Astrocyte (in vitro differentiated cells and primary cell): ENCODE results near the gene DGKZ. TPM values are rescaled to one million over a fixed set of nuclear protein-coding genes. Genes with fewer than 3 reads are reported as not detected.

ENCODE experiments used
- DNase-seq: peaks from one replicate; pipeline ENCODE4 v3.0.0-alpha.2; 2010; ENCODE audit warnings: low read depth
- FAIRE-seq: peaks from 2 replicates; lab custom pipeline; 2011; peaks lifted over from hg19 to GRCh38; lab: Jason Lieb, UNC
- H2AFZ ChIP-seq: 2 replicates; pipeline ENCODE4 v1.6.0; 2012; ENCODE audit warnings: low read depth, low read length, inconsistent platforms
- H3K27ac ChIP-seq: 2 replicates; pipeline ENCODE4 v1.5.1; 2011; ENCODE audit warnings: low read depth, low read length, inconsistent platforms
- H3K27me3 ChIP-seq: 2 replicates; pipeline ENCODE4 v1.6.0; 2011; ENCODE audit warnings: low read length, inconsistent platforms; ENCODE audit not compliant: insufficient read depth
- H3K36me3 ChIP-seq: 2 replicates; pipeline ENCODE4 v1.5.1; 2011; ENCODE audit warnings: low read length, inconsistent platforms; ENCODE audit not compliant: insufficient read depth
- H3K4me1 ChIP-seq: 2 replicates; pipeline ENCODE4 v1.5.1; 2011; ENCODE audit warnings: low read length, inconsistent platforms; ENCODE audit not compliant: insufficient read depth
- H3K4me2 ChIP-seq: 2 replicates; pipeline ENCODE4 v1.6.0; 2012; ENCODE audit warnings: low read length, inconsistent platforms
- H3K4me3 ChIP-seq: 2 replicates; pipeline ENCODE4 v1.5.1; 2011; ENCODE audit warnings: low read depth, mild to moderate bottlenecking, low read length, inconsistent platforms; ENCODE audit not compliant: insufficient read depth
- H3K79me2 ChIP-seq: 2 replicates; pipeline ENCODE4 v1.6.0; 2012; ENCODE audit warnings: mild to moderate bottlenecking, low read length, inconsistent platforms; ENCODE audit not compliant: insufficient read depth
- H3K9ac ChIP-seq: 2 replicates; pipeline ENCODE4 v1.6.0; 2012; ENCODE audit warnings: mild to moderate bottlenecking, low read length, inconsistent platforms
- H3K9me3 ChIP-seq: 2 replicates; pipeline ENCODE4 v1.5.1; 2012; ENCODE audit warnings: low read depth, mild to moderate bottlenecking, low read length, inconsistent platforms; ENCODE audit not compliant: insufficient read depth
- H4K20me1 ChIP-seq: 2 replicates; pipeline ENCODE4 v1.6.0; 2012; ENCODE audit warnings: low read length, inconsistent platforms; ENCODE audit not compliant: insufficient read depth
- H3K27ac Mint-ChIP-seq: one replicate; pipeline ENCODE4 v1.8.0; 2021; ENCODE audit warnings: mild to moderate bottlenecking, mixed read lengths; ENCODE audit not compliant: unreplicated experiment
- H3K27me3 Mint-ChIP-seq: one replicate; pipeline ENCODE4 v1.8.0; 2021; ENCODE audit warnings: low read depth, mixed read lengths; ENCODE audit not compliant: unreplicated experiment
- H3K36me3 Mint-ChIP-seq: one replicate; pipeline ENCODE4 v1.8.0; 2021; ENCODE audit warnings: low read depth, mixed read lengths; ENCODE audit not compliant: unreplicated experiment
- H3K4me1 Mint-ChIP-seq: one replicate; pipeline ENCODE4 v1.8.0; 2021; ENCODE audit warnings: low read depth, mixed read lengths; ENCODE audit not compliant: unreplicated experiment
- H3K4me3 Mint-ChIP-seq: one replicate; pipeline ENCODE4 v1.8.0; 2021; ENCODE audit warnings: mild to moderate bottlenecking, moderate library complexity, mixed read lengths; ENCODE audit not compliant: unreplicated experiment
- H3K9me3 Mint-ChIP-seq: one replicate; pipeline ENCODE4 v1.8.0; 2021; ENCODE audit warnings: mild to moderate bottlenecking, mixed read lengths; ENCODE audit not compliant: unreplicated experiment
- CTCF ChIP-seq: IDR thresholded peaks from 2 replicates; pipeline ENCODE4 v1.5.1; 2011; ENCODE audit warnings: low read depth, mild to moderate bottlenecking, inconsistent platforms, low read length, moderate library complexity; ENCODE audit not compliant: insufficient read depth
- EZH2 ChIP-seq: IDR thresholded peaks from 2 replicates; pipeline ENCODE4 v1.6.1; 2012; ENCODE audit warnings: mild to moderate bottlenecking, low read length, inconsistent platforms; ENCODE audit not compliant: insufficient read depth
- total RNA-seq: library from RNA; stranded (reverse); gene quantifications from 2 replicates; pipeline ENCODE4 v1.2.1, GENCODE V29; 2021

The DGKZ gene
- total RNA-seq, 1 donor from 2014 or later: 59.3 TPM

- no peak for FAIRE-seq
- no peaks in the 10 kb centered on the region for H3K36me3 ChIP-seq
Observed at GRCh38 chr11:46385169-46386004, 38.1 kb downstream of the DGKZ start.

DNA sequence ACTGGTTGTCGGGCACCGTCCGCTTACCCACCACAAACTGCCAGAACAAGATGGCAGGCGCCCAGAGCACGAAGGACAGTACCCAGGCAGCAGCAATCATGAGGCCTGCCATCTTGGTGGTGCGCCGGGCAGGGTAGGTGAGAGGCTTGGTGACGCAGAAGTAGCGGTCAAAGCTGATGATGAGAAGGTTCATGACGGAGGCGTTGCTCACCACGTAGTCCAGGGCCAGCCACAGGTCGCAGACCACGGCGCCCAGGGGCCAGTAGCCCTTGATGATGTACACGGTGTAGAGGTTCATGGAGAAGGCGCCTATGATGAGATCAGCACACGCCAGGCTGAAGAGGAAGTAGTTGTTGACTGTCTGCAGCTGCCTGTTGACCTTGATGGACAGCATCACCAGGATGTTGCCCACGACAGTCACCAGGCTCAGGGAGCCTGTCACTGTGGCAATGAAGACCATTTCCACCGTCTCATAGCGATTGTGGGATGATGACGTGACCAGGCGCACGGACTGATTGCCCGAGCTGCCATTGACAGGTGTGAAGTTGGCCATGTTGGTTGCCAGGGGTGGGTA lies 38.8 kb downstream of the DGKZ start:
- Mint-ChIP-seq H3K36me3 (no peaks in the 10 kb centered on the region), H3K4me1 (no peaks in the 10 kb centered on the region), H3K27ac (peak overlapping the region; percentile 29), H3K9me3 (no peaks in the 10 kb centered on the region), H3K4me3 (peak overlapping the region; percentile 60), H3K27me3 (peaks cover 34% of the 10 kb centered on the region)
- Histone ChIP-seq H3K9me3 (no peaks in the 10 kb centered on the region), H3K4me3 (no peak overlapping the region), H3K27me3 (peaks cover 27% of the 10 kb centered on the region), H3K27ac (no peak overlapping the region), H2AFZ (no peak overlapping the region), H3K79me2 (peaks cover 14% of the 10 kb centered on the region), H3K9ac (no peak overlapping the region), H3K4me1 (peaks cover 21% of the 10 kb centered on the region), H3K36me3 (no peaks in the 10 kb centered on the region), H3K4me2 (no peak overlapping the region), H4K20me1 (peaks cover 32% of the 10 kb centered on the region)
- FAIRE-seq (no peak), DNase-seq (no peak)
- no peak for TF ChIP-seq EZH2
- TF ChIP-seq CTCF: no peak

More at GRCh38 chr11:46385169-46386004, 38.1 kb downstream of the DGKZ start:
- Histone ChIP-seq H3K27me3 (peaks cover 22% of the 10 kb centered on the region), H3K9ac (no peak overlapping the region), H3K27ac (no peak overlapping the region), H3K9me3 (no peaks in the 10 kb centered on the region), H3K4me2 (no peak overlapping the region), H3K4me1 (peaks cover 21% of the 10 kb centered on the region), H3K79me2 (peaks cover 14% of the 10 kb centered on the region), H3K4me3 (no peak overlapping the region), H2AFZ (no peak overlapping the region), H4K20me1 (peaks cover 28% of the 10 kb centered on the region)
- Mint-ChIP-seq H3K27ac (no peak overlapping the region), H3K4me1 (no peaks in the 10 kb centered on the region), H3K27me3 (peaks cover 32% of the 10 kb centered on the region), H3K36me3 (no peaks in the 10 kb centered on the region), H3K9me3 (no peaks in the 10 kb centered on the region), H3K4me3 (no peak overlapping the region)
- no peak for DNase-seq
- TF ChIP-seq EZH2: no peak
- TF ChIP-seq CTCF: no peak

- Mint-ChIP-seq H3K4me3 (no peak overlapping the region), H3K27me3 (peaks cover 34% of the 10 kb centered on the region), H3K27ac (peak overlapping the region; percentile 29), H3K9me3 (no peaks in the 10 kb centered on the region), H3K36me3 (no peaks in the 10 kb centered on the region), H3K4me1 (no peaks in the 10 kb centered on the region)
- FAIRE-seq: no peak
- H3K9ac ChIP-seq: no peak overlapping the region
- no peaks in the 10 kb centered on the region for H3K36me3 ChIP-seq
- H3K4me3 ChIP-seq: no peak overlapping the region
- DNase-seq: no peak
- no peak for TF ChIP-seq EZH2
- TF ChIP-seq CTCF: no peak
- peaks cover 21% of the 10 kb centered on the region for H3K4me1 ChIP-seq
- H3K9me3 ChIP-seq: no peaks in the 10 kb centered on the region
- no peak overlapping the region for H3K4me2 ChIP-seq
- no peak overlapping the region for H2AFZ ChIP-seq
- H3K79me2 ChIP-seq: peaks cover 14% of the 10 kb centered on the region
- peaks cover 32% of the 10 kb centered on the region for H4K20me1 ChIP-seq
- H3K27me3 ChIP-seq: peaks cover 27% of the 10 kb centered on the region
- no peak overlapping the region for H3K27ac ChIP-seq
Observed at GRCh38 chr11:46386674-46387073, 39.4 kb downstream of the DGKZ start.
